Mucosa of rectum (tissue), 2 donors: ENCODE results near the gene TAC3.
"Not testable (repeated sequence)": the region's sequence is repeated elsewhere in the genome, so short reads cannot be mapped to it uniquely, and the experiment has no call there.

Experiments
- H3K27ac ChIP-seq, 2 donors: one replicate each; pipeline ENCODE4 v1.7.0; 2013; ENCODE audit warnings: inconsistent platforms in 2 of 2, low read depth in 2 of 2, low read length in 2 of 2
- H3K27me3 ChIP-seq, 2 donors: one replicate each; pipeline ENCODE4 v1.7.0; 2013; ENCODE audit warnings: low read length in 2 of 2; ENCODE audit not compliant: control insufficient read depth in 2 of 2, insufficient read depth in 2 of 2
- H3K36me3 ChIP-seq, 2 donors: one replicate each; pipeline ENCODE4 v1.7.0; 2013; ENCODE audit warnings: low read length in 2 of 2; ENCODE audit not compliant: control insufficient read depth in 2 of 2, insufficient read depth in 2 of 2
- H3K4me1 ChIP-seq, 2 donors: one replicate each; pipeline ENCODE4 v1.7.0; 2013; ENCODE audit warnings: low read length in 2 of 2, mild to moderate bottlenecking in 1 of 2; ENCODE audit not compliant: control insufficient read depth in 2 of 2, insufficient read depth in 2 of 2
- H3K4me3 ChIP-seq, 2 donors: one replicate each; pipeline ENCODE4 v1.7.0; 2013; ENCODE audit warnings: low read length in 2 of 2
- H3K9ac ChIP-seq, 2 donors: one replicate each; pipeline ENCODE4 v1.7.0; 2013; ENCODE audit warnings: low read length in 2 of 2, low read depth in 1 of 2, mild to moderate bottlenecking in 1 of 2
- H3K9me3 ChIP-seq, 2 donors: one replicate each; pipeline ENCODE4 v1.7.0; 2013; ENCODE audit warnings: low read length in 2 of 2; ENCODE audit not compliant: control insufficient read depth in 2 of 2
- donor health status: healthy.
- donor health status: Normal muscosa, but diverticular disease.

The TAC3 gene

DNA sequence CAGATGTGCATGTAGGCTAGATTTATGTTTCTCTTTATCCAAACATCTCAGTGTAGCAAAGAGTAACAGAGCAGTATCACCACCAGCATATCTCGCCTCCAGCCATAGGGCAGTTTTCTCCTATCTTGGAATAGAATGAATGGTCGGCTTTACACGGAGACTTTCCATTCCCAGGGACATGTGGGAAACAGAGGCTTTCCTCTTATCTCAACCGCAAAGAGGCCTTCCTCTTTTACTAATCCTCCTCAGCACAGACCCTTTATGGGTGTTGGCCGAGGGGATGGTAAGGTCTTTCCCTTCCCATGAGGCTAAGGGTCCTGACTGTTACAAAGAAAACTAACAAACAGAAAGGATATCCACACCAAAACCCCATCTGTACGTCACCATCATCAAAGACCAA lies 47.4 kb downstream of the TAC3 start:
- not testable (repeated sequence) for H3K4me3 ChIP-seq

DNA sequence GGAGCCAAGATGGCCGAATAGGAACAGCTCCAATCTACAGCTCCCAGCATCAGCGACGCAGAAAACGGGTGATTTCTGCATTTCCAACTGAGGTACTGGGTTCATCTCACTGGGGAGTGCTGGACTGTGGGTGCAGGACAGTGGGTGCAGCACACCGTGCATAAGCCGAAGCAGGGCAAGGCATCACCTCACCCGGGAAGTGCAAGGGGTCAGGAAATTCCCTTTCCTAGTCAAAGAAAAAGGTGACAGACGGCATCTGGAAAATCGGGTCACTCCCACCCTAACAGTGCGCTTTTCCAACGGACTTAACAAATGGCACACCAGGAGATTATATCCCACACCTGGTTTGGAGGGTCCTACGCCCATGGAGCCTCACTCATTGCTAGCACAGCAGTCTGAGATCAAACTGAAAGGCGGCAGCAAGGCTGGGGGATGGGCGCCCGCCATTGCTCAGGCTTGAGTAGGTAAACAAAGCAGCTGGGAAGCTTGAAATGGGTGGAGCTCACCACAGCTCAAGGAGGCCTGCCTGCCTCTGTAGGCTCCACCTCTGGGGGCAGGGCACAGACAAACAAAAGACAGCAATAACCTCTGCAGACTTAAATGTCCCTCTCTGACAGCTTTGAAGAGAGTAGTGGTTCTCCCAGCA lies 50.2 kb downstream of the TAC3 start:
- H3K27me3 ChIP-seq, H3K27ac ChIP-seq, H3K36me3 ChIP-seq, H3K9me3 ChIP-seq, H3K9ac ChIP-seq, H3K4me1 ChIP-seq, H3K4me3 ChIP-seq: not testable (repeated sequence)

More for the DNA sequence above, 47.4 kb downstream of the TAC3 start:
- not testable (repeated sequence) for H3K9me3 ChIP-seq, H3K36me3 ChIP-seq, H3K9ac ChIP-seq, H3K4me1 ChIP-seq, H3K27ac ChIP-seq, H3K27me3 ChIP-seq

DNA sequence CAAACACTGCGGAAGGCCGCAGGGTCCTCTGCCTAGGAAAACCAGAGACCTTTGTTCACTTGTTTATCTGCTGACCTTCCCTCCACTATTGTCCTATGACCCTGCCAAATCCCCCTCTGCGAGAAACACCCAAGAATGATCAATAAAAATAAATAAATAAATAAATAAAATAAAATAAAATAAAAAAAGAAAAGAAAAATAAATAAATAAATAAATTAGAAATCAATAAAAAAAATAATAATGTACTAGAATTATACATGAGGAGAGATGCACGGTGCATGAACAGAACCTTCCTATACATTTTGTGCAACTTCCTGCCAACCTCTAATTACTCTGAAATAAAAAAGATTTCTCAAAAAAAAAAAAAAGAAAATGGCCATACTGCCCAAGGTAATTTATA lies 51.2 kb downstream of the TAC3 start:
- not testable (repeated sequence) for H3K4me1 ChIP-seq, H3K4me3 ChIP-seq, H3K9ac ChIP-seq, H3K9me3 ChIP-seq, H3K27me3 ChIP-seq, H3K27ac ChIP-seq, H3K36me3 ChIP-seq

DNA sequence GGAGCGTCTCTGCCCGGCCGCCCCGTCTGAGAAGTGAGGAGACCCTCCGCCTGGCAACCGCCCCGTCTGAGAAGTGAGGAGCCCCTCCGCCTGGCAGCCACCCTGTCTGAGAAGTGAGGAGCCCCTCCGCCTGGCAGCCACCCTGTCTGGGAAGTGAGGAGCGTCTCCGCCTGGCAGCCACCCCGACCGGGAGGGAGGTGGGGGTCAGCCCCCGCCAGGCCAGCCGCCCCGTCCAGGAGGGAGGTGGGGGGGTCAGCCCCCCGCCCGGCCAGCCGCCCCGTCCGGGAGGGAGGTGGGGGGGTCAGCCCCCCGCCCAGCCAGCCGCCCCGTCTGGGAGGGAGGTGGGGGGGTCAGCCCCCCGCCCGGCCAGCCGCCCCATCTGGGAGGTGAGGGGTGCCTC lies 52.8 kb downstream of the TAC3 start:
- not testable (repeated sequence) for H3K9me3 ChIP-seq, H3K9ac ChIP-seq, H3K4me1 ChIP-seq, H3K27me3 ChIP-seq, H3K4me3 ChIP-seq, H3K27ac ChIP-seq, H3K36me3 ChIP-seq

DNA sequence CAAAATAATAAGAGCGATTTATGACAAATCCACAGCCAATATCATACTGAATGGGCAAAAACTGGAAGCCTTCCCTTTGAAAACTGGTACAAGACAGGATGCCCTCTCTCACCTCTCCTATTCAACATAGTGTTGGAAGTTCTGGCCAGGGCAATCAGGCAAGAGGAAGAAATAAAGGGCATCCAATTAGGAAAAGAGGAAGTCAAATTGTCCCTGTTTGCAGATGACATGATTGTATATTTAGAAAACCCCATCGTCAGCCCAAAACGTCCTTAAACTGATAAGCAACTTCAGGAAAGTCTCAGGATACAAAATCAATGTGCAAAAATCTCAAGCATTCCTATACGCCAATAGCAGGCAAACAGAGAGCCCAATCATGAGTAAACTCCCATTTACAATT lies 54.1 kb downstream of the TAC3 start:
- H3K4me3 ChIP-seq, H3K9me3 ChIP-seq, H3K27me3 ChIP-seq, H3K27ac ChIP-seq, H3K9ac ChIP-seq, H3K36me3 ChIP-seq, H3K4me1 ChIP-seq: not testable (repeated sequence)
